Measurements from ENCODE around the gene GPR3.

DNA sequence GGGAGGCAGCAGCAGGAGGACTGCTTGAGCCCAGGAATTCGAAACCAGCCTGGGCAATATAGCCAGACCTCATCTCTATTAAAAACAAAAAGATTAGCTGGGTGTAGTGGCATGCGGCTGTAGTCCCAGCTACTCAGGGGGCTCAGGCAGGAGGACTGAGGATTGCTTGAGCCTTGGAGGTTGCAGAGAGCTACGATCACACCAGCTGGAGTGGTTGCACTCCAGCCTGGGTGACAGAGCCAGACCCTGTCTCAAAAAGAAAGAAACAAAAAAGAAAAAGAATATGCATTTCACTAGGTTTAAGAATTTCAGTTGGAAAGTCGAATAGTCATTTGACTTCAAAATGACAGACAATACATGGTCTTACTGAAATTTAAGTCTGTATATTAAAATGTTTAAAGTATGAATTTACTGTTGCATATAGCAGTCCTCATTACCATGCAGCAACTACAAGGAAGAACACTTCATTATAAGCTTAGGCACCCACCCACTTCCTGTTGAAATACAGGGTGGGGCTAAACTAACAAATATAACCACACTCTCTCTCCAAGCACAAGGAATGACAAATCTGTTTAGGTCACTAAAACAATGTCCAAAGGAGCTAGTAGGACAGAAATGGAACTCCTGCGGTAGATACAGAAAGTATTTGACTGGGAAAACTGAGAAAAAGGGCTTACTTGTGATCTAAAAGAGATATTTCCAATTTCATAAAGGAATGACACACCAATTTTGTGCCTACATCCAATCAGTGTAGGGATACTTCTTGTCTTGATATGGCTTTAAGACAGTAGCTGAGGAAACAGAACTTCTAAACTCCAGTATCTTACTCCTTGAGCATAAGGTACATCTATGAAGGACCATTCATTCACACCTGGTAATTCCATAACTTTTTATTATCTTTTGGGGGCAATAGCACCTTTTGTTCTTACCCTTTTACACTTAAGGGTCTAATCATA, 44.1 kb downstream of the GPR3 start:
- no peak for TF ChIP-seq SMC3 (IDR thresholded peaks at IDR 0.05; ENCODE audit: low read length)
- TF ChIP-seq YY1 (IDR thresholded peaks at IDR 0.05; ENCODE audit: insufficient read depth, insufficient replicate concordance, low read depth, low read length) = no peak
- TF ChIP-seq MXD4 (CRISPR knock-in tag; IDR thresholded peaks at IDR 0.05) = no peak
- TF ChIP-seq RAD21 (CRISPR knock-in tag; IDR thresholded peaks at IDR 0.05) = no peak
- no peak for TF ChIP-seq NFATC3 (CRISPR knock-in tag; IDR thresholded peaks at IDR 0.05)
- TF ChIP-seq, protein P1, sequence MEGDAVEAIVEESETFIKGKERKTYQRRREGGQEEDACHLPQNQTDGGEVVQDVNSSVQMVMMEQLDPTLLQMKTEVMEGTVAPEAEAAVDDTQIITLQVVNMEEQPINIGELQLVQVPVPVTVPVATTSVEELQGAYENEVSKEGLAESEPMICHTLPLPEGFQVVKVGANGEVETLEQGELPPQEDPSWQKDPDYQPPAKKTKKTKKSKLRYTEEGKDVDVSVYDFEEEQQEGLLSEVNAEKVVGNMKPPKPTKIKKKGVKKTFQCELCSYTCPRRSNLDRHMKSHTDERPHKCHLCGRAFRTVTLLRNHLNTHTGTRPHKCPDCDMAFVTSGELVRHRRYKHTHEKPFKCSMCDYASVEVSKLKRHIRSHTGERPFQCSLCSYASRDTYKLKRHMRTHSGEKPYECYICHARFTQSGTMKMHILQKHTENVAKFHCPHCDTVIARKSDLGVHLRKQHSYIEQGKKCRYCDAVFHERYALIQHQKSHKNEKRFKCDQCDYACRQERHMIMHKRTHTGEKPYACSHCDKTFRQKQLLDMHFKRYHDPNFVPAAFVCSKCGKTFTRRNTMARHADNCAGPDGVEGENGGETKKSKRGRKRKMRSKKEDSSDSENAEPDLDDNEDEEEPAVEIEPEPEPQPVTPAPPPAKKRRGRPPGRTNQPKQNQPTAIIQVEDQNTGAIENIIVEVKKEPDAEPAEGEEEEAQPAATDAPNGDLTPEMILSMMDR (CRISPR knock-in tag; IDR thresholded peaks at IDR 0.05) = no peak
- no peak for TF ChIP-seq ZNF451 (CRISPR knock-in tag; IDR thresholded peaks at IDR 0.05)
- no peak for TF ChIP-seq HDAC2 (CRISPR knock-in tag; IDR thresholded peaks at IDR 0.05)
- TF ChIP-seq, protein P2, sequence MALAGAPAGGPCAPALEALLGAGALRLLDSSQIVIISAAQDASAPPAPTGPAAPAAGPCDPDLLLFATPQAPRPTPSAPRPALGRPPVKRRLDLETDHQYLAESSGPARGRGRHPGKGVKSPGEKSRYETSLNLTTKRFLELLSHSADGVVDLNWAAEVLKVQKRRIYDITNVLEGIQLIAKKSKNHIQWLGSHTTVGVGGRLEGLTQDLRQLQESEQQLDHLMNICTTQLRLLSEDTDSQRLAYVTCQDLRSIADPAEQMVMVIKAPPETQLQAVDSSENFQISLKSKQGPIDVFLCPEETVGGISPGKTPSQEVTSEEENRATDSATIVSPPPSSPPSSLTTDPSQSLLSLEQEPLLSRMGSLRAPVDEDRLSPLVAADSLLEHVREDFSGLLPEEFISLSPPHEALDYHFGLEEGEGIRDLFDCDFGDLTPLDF (CRISPR knock-in tag; IDR thresholded peaks at IDR 0.05) = no peak
- TF ChIP-seq ZNF317 (CRISPR knock-in tag; IDR thresholded peaks at IDR 0.05) = no peak
